GM19099 (cell line): ENCODE results near the gene TATDN2.

Experiments
- POLR2A ChIP-seq: IDR thresholded peaks from 3 replicates; pipeline ENCODE4 v1.6.1; 2011; ENCODE audit warnings: low read depth; ENCODE audit not compliant: insufficient read length; ENCODE audit errors: extremely low read depth

The TATDN2 gene

DNA sequence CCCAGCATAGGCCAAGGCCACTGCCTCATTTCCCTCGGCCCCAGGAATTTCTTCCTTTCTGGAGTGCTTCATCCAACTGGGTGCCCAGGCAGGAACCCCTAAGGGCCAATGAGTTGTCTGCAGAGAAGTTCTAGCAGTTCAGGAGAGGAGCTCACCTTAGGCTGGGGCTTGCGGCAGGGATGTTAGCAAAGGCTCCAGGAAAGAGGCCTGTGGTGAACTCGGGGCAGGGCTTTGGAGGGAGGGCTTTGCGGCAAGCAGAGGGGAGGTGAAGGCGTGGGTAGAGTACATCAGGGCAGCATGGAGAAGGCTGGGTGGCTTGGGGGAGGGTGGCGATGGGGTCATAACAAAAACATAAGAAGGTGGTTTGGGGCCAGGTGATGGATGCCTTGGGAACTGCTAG is 43.4 kb downstream of the TATDN2 start:
- no peak for TF ChIP-seq POLR2A

GRCh38 chr3:10292505-10293419 is 44.5 kb downstream of the TATDN2 start, which contains the start of gene GHRL:
TSS of gene GHRL (minus strand) at chr3:10292947. CDS start at chr3:10290180, 2,767 bp downstream.
- TF ChIP-seq POLR2A: peak; percentile 74

- no peak for TF ChIP-seq POLR2A
These were observed 45.8 kb downstream of the TATDN2 start for GRCh38 chr3:10294030-10294586.

DNA sequence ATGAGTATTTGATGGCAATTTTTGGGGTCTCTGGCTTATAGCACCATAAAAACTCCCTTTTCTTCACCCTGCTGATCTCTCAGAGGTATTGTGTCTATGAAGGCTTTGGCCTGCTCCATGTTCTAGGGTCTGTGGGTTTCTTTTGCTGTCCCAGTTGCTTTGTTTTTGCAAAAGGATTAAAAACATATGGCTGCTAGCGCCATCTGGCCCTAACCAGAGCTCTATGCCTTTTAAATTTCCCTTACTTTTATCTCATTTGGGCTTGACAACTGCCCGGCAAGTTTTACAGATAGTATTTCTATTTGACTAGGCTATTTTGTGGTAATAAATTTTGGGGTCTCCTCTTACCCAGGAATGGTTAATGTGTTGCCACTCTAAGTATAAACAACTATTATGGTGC is 50.9 kb downstream of the TATDN2 start:
- no peak for TF ChIP-seq POLR2A

DNA sequence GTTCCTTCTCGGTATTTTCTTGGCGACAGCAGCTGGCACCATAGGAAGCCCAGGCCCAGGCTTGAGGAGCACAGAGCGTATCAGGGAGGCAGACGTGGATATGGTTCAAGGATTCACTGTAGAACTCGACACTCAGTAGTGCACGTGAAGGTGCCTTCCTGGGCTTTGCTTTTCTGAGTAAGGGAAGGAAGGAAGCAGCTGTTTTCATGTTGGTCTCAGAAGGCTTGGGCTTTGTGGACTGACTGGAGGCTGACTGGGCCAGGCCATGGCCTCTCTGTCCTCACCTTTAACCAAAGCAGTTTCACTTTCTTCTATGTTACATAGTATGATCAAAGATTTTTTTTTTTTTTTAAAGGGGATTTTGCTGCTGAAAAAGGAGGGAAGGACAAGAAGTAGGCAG is 51.4 kb downstream of the TATDN2 start:
- no peak for TF ChIP-seq POLR2A

DNA sequence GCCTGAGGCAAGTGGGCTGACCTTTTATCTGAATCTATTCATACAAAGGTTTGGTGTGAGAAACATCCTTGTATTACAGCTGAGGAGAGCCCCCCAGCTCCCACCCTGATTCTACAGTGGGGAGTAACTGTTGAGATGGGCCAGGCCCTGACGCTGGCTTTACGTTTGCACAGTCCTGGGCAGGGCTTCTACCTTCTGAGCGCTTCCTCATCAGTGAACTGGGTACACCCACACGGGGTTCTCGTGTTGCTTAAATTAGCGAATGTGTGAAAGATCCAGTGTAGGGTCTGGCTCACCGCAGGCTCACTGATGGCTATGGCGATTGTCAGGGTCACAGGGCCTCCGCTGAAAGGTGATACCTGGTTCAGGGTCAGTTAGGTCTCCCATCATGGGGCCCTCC is 51.8 kb downstream of the TATDN2 start:
- no peak for TF ChIP-seq POLR2A

GRCh38 chr3:10303105-10303504 is 54.8 kb downstream of the TATDN2 start:
- no peak for TF ChIP-seq POLR2A

- TF ChIP-seq POLR2A: no peak
These were observed 55.5 kb downstream of the TATDN2 start for GRCh38 chr3:10303785-10304184.

- TF ChIP-seq POLR2A: no peak
These were observed 56.6 kb downstream of the TATDN2 start for GRCh38 chr3:10304905-10305304.

- TF ChIP-seq POLR2A: no peak
These were observed 57.2 kb downstream of the TATDN2 start for GRCh38 chr3:10305331-10305902.

GRCh38 chr3:10306156-10306555 is 57.9 kb downstream of the TATDN2 start:
- no peak for TF ChIP-seq POLR2A

GRCh38 chr3:10308678-10309077 is 60.4 kb downstream of the TATDN2 start:
- no peak for TF ChIP-seq POLR2A

GRCh38 chr3:10309736-10310135 is 61.5 kb downstream of the TATDN2 start:
- no peak for TF ChIP-seq POLR2A

GRCh38 chr3:10310578-10310977 is 62.3 kb downstream of the TATDN2 start:
- no peak for TF ChIP-seq POLR2A

- TF ChIP-seq POLR2A: no peak
These were observed 63.5 kb downstream of the TATDN2 start for GRCh38 chr3:10311710-10312109.

DNA sequence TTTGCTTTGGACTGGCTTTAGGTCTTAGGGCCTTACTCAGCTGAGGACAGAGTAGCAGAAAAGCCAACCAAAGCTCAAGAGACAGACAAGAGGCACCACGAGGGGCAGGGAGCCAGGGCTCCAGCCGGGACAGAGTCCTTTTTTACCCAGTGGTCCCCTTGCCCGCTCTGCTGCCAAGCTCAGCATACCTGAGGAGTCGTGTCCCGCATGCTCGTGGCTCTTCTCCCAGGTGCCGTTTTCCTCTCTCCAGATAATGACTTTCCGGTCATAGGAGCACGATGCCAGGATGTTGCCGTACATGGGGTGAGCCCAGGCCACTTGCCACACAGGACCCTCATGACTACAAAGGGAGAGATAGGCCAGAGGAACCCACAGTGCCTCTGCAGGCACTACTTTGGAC is 64.1 kb downstream of the TATDN2 start:
- no peak for TF ChIP-seq POLR2A
